Measurements from ENCODE around the gene ANLN. TPM values are rescaled to one million over a fixed set of nuclear protein-coding genes. Genes with fewer than 3 reads are reported as not detected.
"Not testable (repeated sequence)": the region's sequence is repeated elsewhere in the genome, so short reads cannot be mapped to it uniquely, and the experiment has no call there.

Gene ANLN
- total RNA-seq, 2 donors from 2014 or later = 3.0 to 6.4 TPM

DNA sequence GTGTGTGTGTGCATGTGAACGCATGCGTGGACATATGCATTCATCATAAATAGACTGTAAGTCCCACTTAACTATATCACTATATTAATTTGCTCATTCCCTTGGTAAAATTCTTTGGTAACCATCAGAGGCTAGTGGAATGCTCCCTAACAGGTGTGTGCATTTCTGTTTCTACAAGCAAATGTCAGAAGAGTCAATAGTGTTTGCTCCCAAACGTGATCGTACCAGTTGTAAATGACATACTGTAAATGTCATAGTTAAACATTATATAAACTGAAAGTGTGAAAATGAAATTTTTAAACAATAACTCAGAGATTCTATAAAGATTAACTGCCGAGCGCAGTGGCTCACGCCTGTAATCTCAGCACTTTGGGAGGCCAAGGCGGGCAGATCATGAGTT lies 94.6 kb downstream of the ANLN start:
- intact Hi-C loops (cut with DNase I) = no loop called here
- DNase-seq (ENCODE audit: low spot score) = no peak

DNA sequence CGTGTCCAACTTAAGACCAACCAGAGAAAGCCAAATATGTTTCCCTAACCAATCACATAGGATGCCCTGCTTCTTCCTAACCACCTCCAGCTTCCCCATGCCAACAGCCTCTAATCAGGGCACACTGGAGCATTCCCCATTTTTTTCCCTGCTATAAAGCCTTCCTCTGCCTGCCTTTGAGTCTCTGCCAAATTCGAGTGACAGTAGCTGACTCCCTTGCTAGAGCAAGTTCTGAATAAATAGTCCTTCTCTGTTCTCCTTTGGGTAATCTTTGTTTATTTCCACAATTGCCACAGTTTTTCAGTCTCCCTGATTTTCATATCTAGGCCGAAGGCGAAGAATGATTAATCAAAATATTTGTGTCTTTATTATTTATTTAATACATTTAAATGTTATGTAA lies 96.7 kb downstream of the ANLN start:
- DNase-seq (ENCODE audit: low spot score) = no peak
- intact Hi-C loops (cut with DNase I) = no loop called here

DNA sequence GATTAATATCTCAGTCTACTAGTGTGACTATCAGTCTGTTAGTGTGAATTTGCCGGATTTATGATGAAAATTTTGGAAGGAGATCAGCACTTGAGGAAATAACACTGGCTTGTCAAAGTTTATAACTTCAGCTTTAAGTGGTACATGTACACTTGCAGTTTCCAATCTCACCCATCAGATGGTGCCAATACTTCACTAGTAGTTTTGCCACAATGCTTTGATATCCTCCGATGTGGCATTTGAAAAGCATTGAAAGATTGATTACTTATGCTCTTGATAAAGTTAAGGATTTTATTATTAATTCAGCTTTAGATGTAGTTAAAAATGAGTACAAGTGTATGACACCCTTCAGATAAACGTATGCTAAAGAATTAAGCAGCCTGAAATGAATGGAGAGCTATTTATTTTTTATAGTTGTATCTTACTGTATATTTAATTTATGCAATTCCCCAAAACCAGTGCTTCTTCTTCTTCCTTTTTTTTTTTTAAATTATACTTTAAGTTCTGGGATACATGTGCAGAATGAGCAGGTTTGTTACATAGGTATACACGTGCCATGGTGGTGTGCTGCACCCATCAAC lies 98.2 kb downstream of the ANLN start:
- intact Hi-C loops (cut with DNase I) = no loop called here

DNA sequence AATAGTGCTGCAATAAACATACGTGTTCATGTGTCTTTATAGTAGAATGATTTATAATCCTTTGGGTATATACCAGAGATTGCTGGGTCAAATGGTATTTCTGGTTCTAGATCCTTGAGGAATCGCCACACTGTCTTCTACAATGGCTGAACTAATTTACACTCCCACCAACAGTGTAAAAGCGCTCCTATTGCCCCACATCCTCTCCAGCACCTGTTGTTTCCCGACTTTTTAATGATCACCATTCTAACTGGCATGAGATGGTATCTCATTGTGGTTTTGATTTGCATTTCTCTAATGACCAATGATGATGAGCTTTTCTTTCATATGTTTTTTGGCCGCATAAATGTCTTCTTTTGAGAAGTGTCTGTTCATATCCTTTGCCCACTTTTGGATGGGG lies 99.0 kb downstream of the ANLN start:
- DNase-seq (ENCODE audit: low spot score); intact Hi-C loops (cut with DNase I): not testable (repeated sequence)

More for the DNA sequence above, 98.2 kb downstream of the ANLN start:
- DNase-seq (ENCODE audit: low spot score) = no peak

DNA sequence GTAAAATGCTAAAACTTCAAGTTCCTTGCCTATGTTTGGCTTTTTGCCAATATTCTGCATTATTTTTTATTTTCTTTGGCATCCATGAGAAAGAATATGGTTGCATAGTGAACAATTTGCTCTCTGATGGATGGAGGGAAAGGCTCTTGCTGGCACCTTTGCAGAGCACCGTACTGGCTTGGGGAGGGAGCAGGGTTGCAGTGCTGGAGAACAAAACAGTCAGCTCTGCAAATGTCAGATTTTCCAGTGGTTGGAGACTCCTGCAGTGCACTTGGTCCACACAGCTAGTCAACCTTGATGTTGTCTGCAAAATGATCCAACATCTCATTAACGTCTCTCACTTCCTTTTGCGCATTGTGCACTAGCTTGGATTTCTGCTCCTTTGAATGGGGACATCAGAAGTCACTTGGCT lies 100.8 kb downstream of the ANLN start:
- intact Hi-C loops (cut with DNase I) = no loop called here
- DNase-seq (ENCODE audit: low spot score) = no peak

DNA sequence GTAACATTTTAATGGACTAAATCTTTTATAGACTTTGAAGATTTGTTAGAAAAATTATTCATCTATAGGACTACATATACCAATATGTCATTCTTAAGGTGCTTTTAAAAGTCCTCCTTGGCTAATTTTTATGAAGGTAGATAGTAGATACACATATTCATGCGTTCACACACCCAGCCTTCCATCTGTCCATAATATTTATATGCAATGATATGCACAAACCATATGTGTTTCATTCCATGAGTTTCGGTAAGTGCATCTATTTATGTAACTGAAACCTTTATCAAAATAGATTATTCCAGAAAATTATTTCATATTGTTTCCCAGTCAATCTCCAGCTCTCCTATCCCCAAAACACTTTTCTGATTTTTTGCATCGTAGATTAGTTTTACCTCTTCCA lies 101.7 kb downstream of the ANLN start:
- DNase-seq (ENCODE audit: low spot score) = no peak

DNA sequence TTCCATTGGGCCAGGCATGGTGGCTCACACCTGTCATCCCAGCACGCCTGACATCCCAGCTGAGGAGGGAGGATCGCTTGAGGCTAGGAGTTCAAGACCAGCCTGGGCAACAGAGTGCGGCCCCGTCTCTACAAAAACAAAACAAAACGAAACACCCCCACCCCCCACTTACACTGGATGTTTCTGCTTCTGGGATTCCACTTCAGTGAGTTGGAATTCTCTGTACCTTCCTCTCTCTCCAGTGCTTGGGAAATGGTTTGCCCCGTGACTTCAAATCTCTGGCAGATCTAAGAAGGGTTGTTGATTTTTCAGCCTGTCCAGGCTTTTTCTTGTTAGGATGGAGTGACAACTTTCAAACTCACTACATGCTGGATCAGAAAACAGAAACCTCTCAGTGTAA lies 106.9 kb downstream of the ANLN start:
- no peak for DNase-seq (ENCODE audit: low spot score)
- intact Hi-C loops (cut with DNase I) = no loop called here

More for the DNA sequence above, 101.7 kb downstream of the ANLN start:
- intact Hi-C loops (cut with DNase I) = no loop called here

DNA sequence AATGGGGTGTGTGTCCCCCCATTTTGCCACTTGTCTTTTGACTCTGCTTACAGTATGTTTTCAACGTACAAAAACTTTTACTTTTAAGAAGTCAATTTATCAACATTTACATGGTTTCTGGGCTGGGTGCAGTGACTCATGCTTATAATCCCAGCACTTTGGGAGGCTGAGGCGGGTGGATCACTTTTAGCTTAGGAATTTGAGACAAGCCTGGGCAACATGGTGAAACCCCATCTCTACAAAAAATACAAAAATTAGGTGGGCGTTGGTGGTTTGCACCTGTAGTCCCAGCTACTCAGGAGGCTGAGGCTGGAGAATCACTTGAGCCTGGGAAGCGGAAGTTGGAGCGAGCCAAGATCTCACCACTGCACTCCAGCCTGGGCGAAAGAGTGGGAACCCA lies 107.5 kb downstream of the ANLN start:
- not testable (repeated sequence) for DNase-seq (ENCODE audit: low spot score)

DNA sequence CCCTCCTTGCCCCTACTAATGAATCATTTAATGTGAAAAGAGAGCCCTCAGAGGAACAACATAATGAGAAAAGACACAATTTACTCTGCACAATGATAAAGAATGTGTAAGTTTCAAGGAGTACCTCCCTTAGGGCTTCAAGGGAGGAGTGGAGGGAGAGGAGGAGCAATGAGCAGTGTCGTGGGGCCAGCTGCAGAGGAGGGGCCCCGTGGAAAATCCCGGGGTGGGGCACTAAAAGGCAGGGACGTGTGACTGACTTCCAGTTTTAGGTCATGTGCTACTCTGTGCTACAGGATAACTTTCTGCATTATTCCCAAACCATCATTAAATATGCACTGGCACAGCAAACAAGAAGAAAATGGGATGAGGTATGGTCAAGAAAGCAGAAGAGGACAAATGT lies 108.1 kb downstream of the ANLN start:
- DNase-seq (ENCODE audit: low spot score) = no peak
- intact Hi-C loops (cut with DNase I) = no loop called here

More for the DNA sequence above, 107.5 kb downstream of the ANLN start:
- intact Hi-C loops (cut with DNase I) = not testable (repeated sequence)

Other genes starting within 250 kb of the ANLN start
- 10 to 100 TPM in 1 of 2 donors, 1 to 10 TPM in 1; 9.7 to 10.4 TPM for gene EEPD1, start 236.6 kb upstream of the ANLN start, total RNA-seq